Kidney (tissue), 14 donors: ENCODE measurements around the gene SCFD2. TPM values are rescaled to one million over a fixed set of nuclear protein-coding genes. Genes with fewer than 3 reads are reported as not detected.
A peak's percentile ranks its signal among the peaks of the same experiment; 100 is the strongest.

Source experiments
- DNase-seq, 5 donors: peaks; one replicate each; pipeline ENCODE4 v3.0.0-alpha.2; 2013 to 2020
- FAIRE-seq: peaks from 2 replicates; lab custom pipeline; 2012; peaks lifted over from hg19 to GRCh38; lab: Jason Lieb, UNC
- H3K27ac ChIP-seq, 2 donors: one replicate each; pipeline ENCODE4 v1.7.0; 2013; ENCODE audit warnings: low read depth in 2 of 2, low read length in 2 of 2, inconsistent platforms in 1 of 2
- H3K27me3 ChIP-seq: one replicate; pipeline ENCODE4 v1.7.1; 2013; ENCODE audit warnings: low read length, inconsistent platforms; ENCODE audit not compliant: control insufficient read depth, insufficient read depth
- H3K36me3 ChIP-seq, 3 donors: one replicate each; pipeline versions ENCODE4 v1.7.0 to v1.7.1; 2013; ENCODE audit warnings: low read length in 3 of 3, control low read depth in 1 of 3, inconsistent platforms in 1 of 3; ENCODE audit not compliant: insufficient read depth in 3 of 3, control insufficient read depth in 2 of 3
- H3K4me1 ChIP-seq, 3 donors: one replicate each; pipeline versions ENCODE4 v1.7.0 to v1.7.1; 2013; ENCODE audit warnings: low read length in 3 of 3, inconsistent platforms in 1 of 3, low read depth in 1 of 3; ENCODE audit not compliant: control insufficient read depth in 2 of 3, insufficient read depth in 2 of 3
- H3K4me3 ChIP-seq, 3 donors: one replicate each; pipeline versions ENCODE4 v1.7.0 to v1.8.1; 2013; ENCODE audit warnings: low read length in 3 of 3, control low read depth in 1 of 3, inconsistent platforms in 1 of 3
- H3K9ac ChIP-seq, 3 donors: one replicate each; pipeline versions ENCODE4 v1.7.0 to v1.7.1; 2013; ENCODE audit warnings: low read length in 3 of 3, control low read depth in 1 of 3, inconsistent platforms in 1 of 3
- H3K9me3 ChIP-seq, 3 donors: one replicate each; pipeline versions ENCODE4 v1.7.0 to v1.7.1; 2013; ENCODE audit warnings: low read length in 3 of 3, control low read depth in 1 of 3, inconsistent platforms in 1 of 3; ENCODE audit not compliant: control insufficient read depth in 2 of 3, insufficient read depth in 1 of 3
- intact Hi-C: fragments of 100-400 bp; cut with DNase I; formaldehyde crosslinking; loops from one replicate; pipeline ENCODE4 v1.11.1; 2022
- polyA plus RNA-seq: library from polyadenylated mRNA; stranded (reverse); fragments of 350-450 nt; fragmentation: Illumina TruSeq; extraction: RNeasy Lipid Tissue Mini Kit (QIAGEN cat#74804); gene quantifications from one replicate; pipeline ENCODE4 v1.2.3, GENCODE V29; 2014; ENCODE audit warnings: low read depth, low replicate concordance; ENCODE audit not compliant: insufficient read depth
- total RNA-seq: library from RNA; stranded (reverse); fragmentation: NEBNext Ultra II Directional; extraction: Animal tissue kit (Norgen Biotek cat#: 25700); gene quantifications from one replicate; pipeline ENCODE4 v1.2.1, GENCODE V29; 2021
- TF ChIP-seq, protein P1 (sequence below): IDR thresholded peaks from 3 replicates; pipeline ENCODE4 v1.5.1; 2012; ENCODE audit warnings: mild to moderate bottlenecking, moderate library complexity, borderline replicate concordance; ENCODE audit not compliant: insufficient read depth; ENCODE audit errors: extremely low read depth
- donor health status: control.
- donor health status: control.
- donor health status: control.
- donor health status: control.
- donor health status: control.
- donor health status: DM: yes; HTN: yes; CAD: no.
- donor health status: Normal renal cell carcinoma (clear cell type).

Gene SCFD2
- total and polyA plus RNA-seq, 2 donors from 2014 or later, result 6.1 to 20.8 TPM

DNA sequence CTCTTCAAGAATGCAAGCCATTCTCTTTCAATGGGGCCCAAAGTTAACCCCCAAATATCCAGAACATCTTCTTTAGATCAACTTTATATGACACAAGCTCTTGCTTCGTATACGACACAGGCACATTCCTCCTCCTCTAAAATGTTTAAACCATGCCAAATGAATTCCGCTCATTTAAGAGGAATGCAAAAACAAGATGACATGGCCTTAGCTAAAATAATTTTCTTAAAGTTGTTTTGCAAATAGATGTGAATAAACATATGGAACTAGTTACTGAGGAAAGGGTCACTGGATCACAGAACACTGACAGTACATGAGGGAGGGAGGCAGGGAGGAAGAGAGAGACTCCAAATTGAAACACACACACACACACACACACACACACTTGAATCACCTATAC lies 406.3 kb downstream of the SCFD2 start:
- Histone ChIP-seq H3K27ac (no peak overlapping the region), H3K27me3 (no peaks in the 10 kb centered on the region), H3K36me3 (no peaks in the 10 kb centered on the region), H3K4me1 (no peaks in the 10 kb centered on the region), H3K9ac (no peak overlapping the region), H3K9me3 (no peaks in the 10 kb centered on the region), H3K4me3 (no peak overlapping the region)
- TF ChIP-seq, protein P1, sequence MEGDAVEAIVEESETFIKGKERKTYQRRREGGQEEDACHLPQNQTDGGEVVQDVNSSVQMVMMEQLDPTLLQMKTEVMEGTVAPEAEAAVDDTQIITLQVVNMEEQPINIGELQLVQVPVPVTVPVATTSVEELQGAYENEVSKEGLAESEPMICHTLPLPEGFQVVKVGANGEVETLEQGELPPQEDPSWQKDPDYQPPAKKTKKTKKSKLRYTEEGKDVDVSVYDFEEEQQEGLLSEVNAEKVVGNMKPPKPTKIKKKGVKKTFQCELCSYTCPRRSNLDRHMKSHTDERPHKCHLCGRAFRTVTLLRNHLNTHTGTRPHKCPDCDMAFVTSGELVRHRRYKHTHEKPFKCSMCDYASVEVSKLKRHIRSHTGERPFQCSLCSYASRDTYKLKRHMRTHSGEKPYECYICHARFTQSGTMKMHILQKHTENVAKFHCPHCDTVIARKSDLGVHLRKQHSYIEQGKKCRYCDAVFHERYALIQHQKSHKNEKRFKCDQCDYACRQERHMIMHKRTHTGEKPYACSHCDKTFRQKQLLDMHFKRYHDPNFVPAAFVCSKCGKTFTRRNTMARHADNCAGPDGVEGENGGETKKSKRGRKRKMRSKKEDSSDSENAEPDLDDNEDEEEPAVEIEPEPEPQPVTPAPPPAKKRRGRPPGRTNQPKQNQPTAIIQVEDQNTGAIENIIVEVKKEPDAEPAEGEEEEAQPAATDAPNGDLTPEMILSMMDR, result no peak
- intact Hi-C loops, result no loop called here
- FAIRE-seq (no peak), DNase-seq (peak in 2 of 5 donors; percentile 62 to 89)

DNA sequence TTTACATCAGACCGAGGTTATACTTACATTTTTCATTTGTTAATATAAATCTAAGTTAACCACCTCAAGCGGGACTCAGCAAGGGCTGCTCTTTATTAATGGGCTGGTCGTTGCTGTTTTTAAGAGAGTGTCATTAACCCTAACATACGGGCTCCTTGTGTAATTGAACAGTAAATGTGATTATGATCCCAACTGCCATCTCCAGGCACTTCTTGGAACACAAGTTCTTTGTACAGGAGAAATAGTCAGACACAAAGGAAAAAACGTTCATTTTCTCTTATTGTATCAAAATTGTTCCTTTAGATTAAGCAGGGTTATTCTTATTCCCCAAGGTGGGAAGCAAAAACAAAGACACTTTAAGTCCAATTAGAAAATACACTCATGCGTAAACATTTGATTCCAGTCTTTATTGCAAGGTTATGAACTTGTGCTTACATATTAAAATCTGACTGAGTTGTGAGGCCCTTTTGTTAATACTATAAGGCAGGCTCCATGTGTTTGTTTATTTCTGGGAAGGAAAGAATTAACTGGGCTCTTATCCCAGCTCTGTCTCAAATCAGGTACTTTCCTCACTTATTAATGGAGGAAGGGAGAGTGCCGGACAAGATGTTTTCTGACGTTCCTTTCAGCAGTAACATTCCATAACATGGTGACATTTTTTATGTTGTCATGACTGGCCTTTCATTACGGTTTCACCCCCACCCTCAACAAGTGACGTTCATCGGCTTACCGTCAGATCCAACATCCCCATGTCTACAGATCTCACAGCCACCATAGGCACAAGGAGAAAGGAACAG lies 407.8 kb downstream of the SCFD2 start:
- H3K4me3 ChIP-seq, result no peak overlapping the region
- H3K9ac ChIP-seq, result no peak overlapping the region
- H3K27me3 ChIP-seq, result no peaks in the 10 kb centered on the region
- TF ChIP-seq, protein P1, result no peak
- H3K4me1 ChIP-seq, result no peaks in the 10 kb centered on the region
- FAIRE-seq (no peak), DNase-seq (peak in 2 of 5 donors; percentile 46 to 69)
- intact Hi-C loops, result no loop called here
- H3K27ac ChIP-seq, result no peak overlapping the region
- no peaks in the 10 kb centered on the region for H3K36me3 ChIP-seq
- H3K9me3 ChIP-seq, result no peaks in the 10 kb centered on the region

DNA sequence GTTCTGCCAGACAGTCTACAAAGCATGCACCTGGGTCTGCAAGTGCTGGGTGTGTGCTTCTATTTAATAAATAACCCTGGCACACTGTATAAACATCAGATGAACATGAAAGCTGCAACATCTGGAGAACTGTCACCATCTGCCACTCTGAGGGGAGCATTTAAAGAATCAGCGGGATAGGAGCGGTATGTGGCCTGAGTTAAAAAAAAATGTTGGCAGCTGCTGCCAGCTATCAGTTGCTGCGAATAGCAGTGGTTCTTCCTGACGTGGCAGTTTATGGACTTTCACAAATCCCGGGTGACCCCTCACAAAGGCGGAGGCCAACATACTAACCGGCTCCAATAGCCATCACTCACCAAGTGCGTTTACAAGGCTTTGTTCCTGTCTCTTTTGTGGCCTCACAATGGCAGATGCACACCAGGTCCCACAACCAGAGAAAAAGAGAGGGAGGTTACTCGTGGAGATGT lies 408.6 kb downstream of the SCFD2 start:
- Histone ChIP-seq H3K27ac (no peak overlapping the region), H3K4me3 (no peak overlapping the region), H3K9ac (no peak overlapping the region), H3K9me3 (no peaks in the 10 kb centered on the region), H3K27me3 (no peaks in the 10 kb centered on the region), H3K4me1 (no peaks in the 10 kb centered on the region), H3K36me3 (no peaks in the 10 kb centered on the region)
- TF ChIP-seq, protein P1, result no peak
- peak in 4 of 5 donors; percentile 49 to 74 (median 63) for DNase-seq
- no peak for FAIRE-seq
- intact Hi-C loops, result no loop called here
